K562 (cell line): ENCODE results near the gene UBE3D. TPM values are rescaled to one million over a fixed set of nuclear protein-coding genes. Genes with fewer than 3 reads are reported as not detected.

Experiments
- ATAC-seq: fragments of 200-7000 bp; cut with Tn5 transposase; 3 replicates; pipeline ENCODE4 v1.9.1; 2020; ENCODE audit warnings: moderate library complexity
- BruUV-seq: library from RNA; stranded (reverse); fragments of 400-500 nt; replicated peaks from 2 replicates; lab custom pipeline; 2021; lab: Mats Ljungman, UMichigan
- CTCF ChIA-PET: fragments of 300-600 bp; formaldehyde crosslinking; extraction: SDS; loops from one replicate; lab custom pipeline; 2021; ENCODE audit warnings: low intra/inter-chr PET ratio; lab: Yijun Ruan, JAX
- POLR2A ChIA-PET: fragments of 300-600, 350-650 bp; sonication (Branson Sonifier 250); formaldehyde crosslinking; extraction: SDS; loops from one replicate; lab custom pipeline; 2021; ENCODE audit warnings: antibody characterized with exemption, inconsistent platforms; lab: Yijun Ruan, JAX
- DNase-seq, 4 experiments: peaks; one replicate each; pipeline versions ENCODE4 v3.0.0 to v3.0.0-alpha.2; 2011 to 2018; ENCODE audit warnings: low spot score in 3 of 4, mixed read lengths in 3 of 4; ENCODE audit errors: extremely low read depth in 1 of 4
- FAIRE-seq: peaks from 2 replicates; lab custom pipeline; 2011; peaks lifted over from hg19 to GRCh38; lab: Jason Lieb, UNC
- H2AFZ ChIP-seq: 2 replicates; pipeline ENCODE4 v1.6.0; 2011; ENCODE audit warnings: low read depth, low read length, control low read depth, inconsistent platforms
- H3K27ac ChIP-seq: fragments of 200-600 bp; 3 replicates; pipeline ENCODE4 v1.8.0; 2011; ENCODE audit warnings: low read depth, mild to moderate bottlenecking, control low read depth, inconsistent platforms, low read length, moderate library complexity, mixed read lengths; ENCODE audit errors: extremely low read depth
- H3K27me3 ChIP-seq, 2 experiments: fragments of 300-600 bp in 1 of 2; 2 replicates in 1 of 2; 3 replicates in 1 of 2; pipeline versions ENCODE4 v1.6.0 to v1.8.0; 2011; ENCODE audit warnings: inconsistent platforms in 2 of 2, low read length in 2 of 2, mild to moderate bottlenecking in 1 of 2, mixed read lengths in 1 of 2, moderate library complexity in 1 of 2; ENCODE audit not compliant: control insufficient read depth in 2 of 2, insufficient read depth in 2 of 2
- H3K36me3 ChIP-seq: fragments of 300-600 bp; 3 replicates; pipeline ENCODE4 v1.8.0; 2011; ENCODE audit warnings: mild to moderate bottlenecking, low read length, inconsistent platforms; ENCODE audit not compliant: control insufficient read depth, insufficient read depth
- H3K4me1 ChIP-seq, 2 experiments: fragments of 200-600 bp in 1 of 2; replicated peaks in 1 of 2; 2 replicates in 1 of 2; 3 replicates in 1 of 2; pipeline versions ENCODE4 v1.5.1 to v1.8.0; 2011; ENCODE audit warnings: inconsistent platforms in 2 of 2, low read length in 2 of 2, mild to moderate bottlenecking in 1 of 2, mixed read lengths in 1 of 2, moderate library complexity in 1 of 2; ENCODE audit not compliant: control insufficient read depth in 2 of 2, insufficient read depth in 2 of 2
- H3K4me2 ChIP-seq: 2 replicates; pipeline ENCODE4 v1.6.1; 2011; ENCODE audit warnings: low read length, control low read depth, inconsistent platforms, mixed read lengths; ENCODE audit not compliant: insufficient read depth
- H3K4me3 ChIP-seq: fragments of 200-600 bp; sonication (generic), shearing (Covaris generic); 2 replicates; pipeline ENCODE4 v1.5.1; 2016; ENCODE audit warnings: control low read depth, inconsistent platforms
- H3K79me2 ChIP-seq: fragments of 200-600 bp; 3 replicates; pipeline ENCODE4 v1.8.0; 2011; ENCODE audit warnings: low read length, inconsistent platforms; ENCODE audit not compliant: control insufficient read depth, insufficient read depth
- H3K9ac ChIP-seq, 2 experiments: 2 replicates each; pipeline versions ENCODE4 v1.6.0 to v1.6.1; 2011; ENCODE audit warnings: low read depth in 2 of 2, low read length in 2 of 2, control low read depth in 1 of 2, inconsistent platforms in 1 of 2, mild to moderate bottlenecking in 1 of 2, mixed read lengths in 1 of 2; ENCODE audit not compliant: insufficient read depth in 1 of 2
- H3K9me1 ChIP-seq: one replicate; pipeline ENCODE4 v1.6.0; 2011; ENCODE audit warnings: inconsistent platforms, mild to moderate bottlenecking, low read length, moderate library complexity; ENCODE audit not compliant: control insufficient read depth, insufficient read depth
- H3K9me3 ChIP-seq: replicated peaks from 2 replicates; pipeline ENCODE4 v1.5.1; 2011; ENCODE audit warnings: low read depth, low read length, inconsistent platforms; ENCODE audit not compliant: control insufficient read depth, insufficient read depth
- H4K20me1 ChIP-seq: replicated peaks from 2 replicates; pipeline ENCODE4 v1.6.1; 2011; ENCODE audit warnings: low read length, inconsistent platforms, mixed read lengths; ENCODE audit not compliant: control insufficient read depth, insufficient read depth
- C11orf30 ChIP-seq: fragments of 450-650 bp; IDR thresholded peaks from 2 replicates; pipeline ENCODE4 v1.6.1; 2016; ENCODE audit warnings: low read depth, mild to moderate bottlenecking
- CEBPB ChIP-seq: fragments of 450-650 bp; IDR thresholded peaks from 2 replicates; pipeline ENCODE4 v1.6.1; 2016; ENCODE audit warnings: missing genetic modification characterization, missing compliant biosample characterization
- CEBPG ChIP-seq, 3 experiments: fragments of 200-800 bp in 1 of 3; sonication (Bioruptor generic) in 1 of 3; sonication (generic) in 1 of 3; formaldehyde crosslinking in 1 of 3; IDR thresholded peaks in 2 of 3; conservative IDR thresholded peaks in 1 of 3; 2 replicates each; pipeline versions ENCODE4 v1.6.1 to v1.8.0; 2016 to 2022; ENCODE audit warnings: missing compliant biosample characterization in 2 of 3, missing genetic modification characterization in 2 of 3, mild to moderate bottlenecking in 1 of 3, missing genetic modification reagents in 1 of 3
- ELF2 ChIP-seq: fragments of 250-450 bp; sonication (Bioruptor Pico); IDR thresholded peaks from 2 replicates; pipeline ENCODE4 v1.5.0; 2021; ENCODE audit warnings: mild to moderate bottlenecking
- GTF2A2 ChIP-seq: IDR thresholded peaks from 2 replicates; pipeline ENCODE4 v1.6.1; 2016; ENCODE audit warnings: mild to moderate bottlenecking, missing genetic modification characterization, missing compliant biosample characterization
- JUN ChIP-seq, 2 experiments: sonication (generic) in 1 of 2; formaldehyde crosslinking in 1 of 2; IDR thresholded peaks; 2 replicates each; pipeline versions ENCODE4 v1.6.1 to v1.8.0; 2012 to 2022; ENCODE audit warnings: borderline replicate concordance in 2 of 2, mild to moderate bottlenecking in 2 of 2, improper control_type of control experiment in 1 of 2, low read depth in 1 of 2, low read length in 1 of 2, missing genetic modification reagents in 1 of 2
- MAFF ChIP-seq: IDR thresholded peaks from 2 replicates; pipeline ENCODE4 v1.6.1; 2012; ENCODE audit warnings: low read length, improper control_type of control experiment
- MAFG ChIP-seq: fragments of 450-650 bp; conservative IDR thresholded peaks from 2 replicates; pipeline ENCODE4 v1.6.1; 2016; ENCODE audit warnings: missing genetic modification characterization, missing compliant biosample characterization
- MAFK ChIP-seq: IDR thresholded peaks from 2 replicates; pipeline ENCODE4 v1.6.1; 2011; ENCODE audit warnings: low read length, improper control_type of control experiment
- MCM7 ChIP-seq, 2 experiments: fragments of 450-650 bp; IDR thresholded peaks; 2 replicates each; pipeline ENCODE4 v1.6.1; 2016 to 2018
- OTX1 ChIP-seq: fragments of 450-650 bp; formaldehyde crosslinking; IDR thresholded peaks from 2 replicates; pipeline ENCODE4 v1.4.0; 2022; ENCODE audit warnings: mild to moderate bottlenecking
- PRMT5 ChIP-seq: sonication (generic); formaldehyde crosslinking; IDR thresholded peaks from 2 replicates; pipeline ENCODE4 v1.5.0; 2020; ENCODE audit warnings: missing genetic modification reagents
- ZNF316 ChIP-seq: fragments of 450-650 bp; IDR thresholded peaks from 2 replicates; pipeline ENCODE4 v1.6.1; 2016
- WGBS: fragments of 100-300 bp; shearing (Covaris generic); methylation state at CpG from one replicate; pipeline ENCODE4 v1.1.6; 2016; ENCODE audit warnings: low coverage, mixed read lengths; ENCODE audit not compliant: insufficient coverage; ENCODE audit errors: missing lambda C conversion rate; 5-methylcytosine and 5-hydroxymethylcytosine counted together
- in situ Hi-C: fragments of 300-500 bp; cut with MboI; formaldehyde crosslinking; loops from 4 replicates; pipeline ENCODE4 v1.15.0; 2018; ENCODE audit warnings: inconsistent platforms, mixed read lengths
- intact Hi-C: fragments of 100-400 bp; cut with micrococcal nuclease; formaldehyde crosslinking; loops from 2 replicates; pipeline ENCODE4 v1.14.2; 2022
- polyA plus RNA-seq, 8 experiments: library from polyadenylated mRNA; depleted of rRNA in 4 of 8; stranded (reverse) in 5 of 8; unstranded in 3 of 8; fragments of >200 nt; fragmentation: Nextera tagmentation in 2 of 8; fragmentation: Illumina TruSeq in 1 of 8; extraction: Ambion mirVana in 2 of 8; extraction: Trizol in 1 of 8; gene quantifications; 2 replicates each; pipeline versions ENCODE4 v1.2.1 to v1.2.3, GENCODE V29; 2011 to 2014; ENCODE audit warnings: inconsistent platforms in 1 of 8, missing spikeins in 1 of 8
- total RNA-seq, 7 experiments: library from RNA; depleted of rRNA in 6 of 7; stranded (reverse); fragments of >200 nt in 6 of 7; fragmentation: Illumina TruSeq in 2 of 7; extraction: Trizol in 2 of 7; gene quantifications; 2 replicates each; pipeline versions ENCODE4 v1.2.1 to v1.2.3, GENCODE V29; 2011 to 2021; ENCODE audit warnings: low replicate concordance in 1 of 7
- TF ChIP-seq, protein P1 (sequence below): fragments of 250-450 bp; sonication (Bioruptor Pico); IDR thresholded peaks from 2 replicates; pipeline ENCODE4 v1.5.0; 2021; ENCODE audit warnings: mild to moderate bottlenecking, moderate library complexity

The UBE3D gene
- total and polyA plus RNA-seq, 9 of the 15 experiments (the other 6 are each of a cell fraction or from before 2014, with no cell fraction given), result 9.4 to 17.6 (median 11.9) TPM

DNA sequence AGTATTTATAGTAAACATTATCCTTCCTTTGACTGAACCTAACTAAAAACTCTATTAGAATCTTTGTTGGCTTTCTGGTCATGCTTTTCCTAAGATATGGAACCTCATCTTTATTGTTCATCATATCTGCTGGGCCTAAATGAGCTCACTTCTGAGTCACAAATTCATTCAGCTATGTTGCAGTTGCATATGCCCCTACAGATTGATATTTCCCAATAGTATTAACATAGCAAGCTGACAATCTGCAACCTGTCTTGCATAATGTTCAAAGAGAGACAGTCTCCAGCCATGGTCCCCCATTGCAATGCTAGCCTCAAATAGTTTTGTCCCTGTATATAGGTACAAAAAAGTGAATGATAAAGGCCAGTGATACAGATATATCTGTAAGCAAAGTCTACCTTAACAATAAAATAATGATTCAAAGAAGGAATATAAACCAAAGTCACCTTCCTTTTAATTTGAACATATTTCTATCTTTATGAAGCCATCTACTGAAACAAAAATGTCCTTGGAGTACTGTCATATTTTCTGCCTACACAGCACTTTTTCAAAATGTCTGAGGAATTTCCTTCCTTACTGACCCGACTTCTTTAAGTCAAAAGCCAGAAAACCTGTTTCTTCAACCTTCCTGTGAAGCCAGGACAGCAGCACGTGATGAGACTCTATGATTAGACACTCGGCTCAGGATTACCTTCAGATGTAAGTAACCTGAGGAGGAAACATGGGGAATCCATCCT, 140.7 kb downstream of the UBE3D start:
- intact Hi-C loops (no loop called here), in situ Hi-C loops (no loop called here)
- FAIRE-seq (no peak), ATAC-seq (no peak), DNase-seq (no peak)
- Histone ChIP-seq H3K4me3 (no peak overlapping the region), H4K20me1 (no peaks in the 10 kb centered on the region), H3K79me2 (no peaks in the 10 kb centered on the region), H2AFZ (no peak overlapping the region), H3K27me3 (no peaks in the 10 kb centered on the region), H3K9me3 (no peaks in the 10 kb centered on the region; the same call in 1 of the 2 replicates), H3K36me3 (peaks cover 2% of the 10 kb centered on the region; the same call in 1 of the 3 replicates), H3K4me1 (no peaks in the 10 kb centered on the region), H3K4me2 (no peak overlapping the region), H3K9ac (no peak overlapping the region), H3K27ac (no peak overlapping the region), H3K9me1 (no peaks in the 10 kb centered on the region)
- 37% methylated on average over 3 of the region's 3 CpGs for WGBS
- POLR2A ChIA-PET, result no interaction called here
- no peak for TF ChIP-seq MCM7 (IDR thresholded peaks at IDR 0.05)
- TF ChIP-seq C11orf30, result peak; percentile 91
- peak; percentile 96 for TF ChIP-seq MAFF
- TF ChIP-seq PRMT5, result no peak
- TF ChIP-seq ZNF316, result peak; percentile 95
- TF ChIP-seq MAFG (tag), result peak; percentile 94
- TF ChIP-seq GTF2A2 (tag), result no peak
- peak; percentile 96 for TF ChIP-seq MAFK
- TF ChIP-seq OTX1 (CRISPR knock-in tag), result no peak
- TF ChIP-seq JUN (IDR thresholded peaks at IDR 0.05; ENCODE audit: borderline replicate concordance, low read depth, low read length), result no peak
- TF ChIP-seq JUN (CRISPR knock-in tag; IDR thresholded peaks at IDR 0.05; ENCODE audit: borderline replicate concordance), result no peak
- no peak for TF ChIP-seq ELF2
- TF ChIP-seq CEBPB (tag), result peak; percentile 40
- TF ChIP-seq, protein P1, sequence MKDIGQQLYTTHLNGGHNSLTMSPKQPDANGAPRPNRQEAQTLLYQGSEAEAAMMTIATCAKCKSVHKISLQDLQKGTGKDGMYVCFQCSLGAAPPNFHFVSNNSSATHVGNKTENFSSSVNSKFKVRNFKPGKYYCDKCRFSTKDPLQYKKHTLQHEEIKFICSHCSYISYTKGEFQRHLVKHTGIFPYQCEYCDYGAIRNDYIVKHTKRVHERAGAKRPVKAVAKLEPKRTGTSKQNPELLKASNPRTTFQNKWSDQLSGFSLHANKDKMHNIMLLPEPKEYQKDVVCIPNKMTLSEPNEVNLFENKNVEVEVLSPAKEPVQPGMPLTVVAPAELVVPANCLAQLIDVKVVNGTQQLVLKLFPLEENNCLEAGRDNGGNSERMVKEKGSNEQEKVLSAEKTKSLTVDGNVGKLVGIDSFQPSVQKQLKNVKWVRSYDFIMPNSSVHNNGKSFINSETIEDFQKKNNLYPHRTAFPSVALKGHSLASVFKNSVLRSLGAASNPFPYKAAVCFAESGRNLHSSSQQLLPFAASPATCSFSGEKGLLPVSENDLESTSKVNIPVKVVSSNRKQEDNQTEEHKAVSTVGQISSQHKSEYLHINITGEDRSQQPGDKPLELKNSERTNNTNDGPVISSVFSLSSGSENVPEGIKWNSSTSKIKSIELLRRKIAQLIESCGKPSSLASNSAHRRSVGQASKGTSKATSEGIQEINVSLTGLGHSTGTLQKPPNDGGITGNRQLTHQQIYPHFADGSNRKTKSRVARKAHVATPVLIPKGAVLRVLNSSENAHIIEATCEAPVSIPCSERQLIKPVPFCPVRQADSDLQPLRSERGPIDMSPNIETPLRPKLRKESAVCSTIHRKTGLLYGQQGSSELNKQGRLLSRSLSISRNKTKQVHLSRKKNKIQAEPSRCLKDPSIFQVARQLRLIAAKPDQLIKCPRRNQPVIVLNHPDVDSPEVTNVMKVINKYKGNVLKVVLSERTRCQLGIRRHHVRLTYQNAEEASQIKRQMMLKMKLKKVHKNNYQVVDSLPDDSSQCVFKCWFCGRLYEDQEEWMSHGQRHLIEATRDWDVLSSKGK, result no peak
- no peak for TF ChIP-seq CEBPG (CRISPR knock-in tag; IDR thresholded peaks at IDR 0.05)
- TF ChIP-seq CEBPG (tag; conservative IDR thresholded peaks at IDR 0.05 in 1 of 2, IDR thresholded peaks at IDR 0.05 in 1 of 2), result peak in 1 of 2 experiments; percentile 58; a peak in 2 of 4 replicates
- CTCF ChIA-PET, result no interaction called here
- no TSS peak for BruUV-seq
